Ammon's horn (tissue), 1 donor: Measurements from ENCODE around the gene ARHGAP28.

Experiments
- DNase-seq: peaks from one replicate; pipeline ENCODE4 v3.0.0-alpha.2; 2016; ENCODE audit warnings: low spot score

The ARHGAP28 gene

GRCh38 chr18:6962571-6963451 lies 233.3 kb downstream of the ARHGAP28 start:
- no peak for DNase-seq

DNA sequence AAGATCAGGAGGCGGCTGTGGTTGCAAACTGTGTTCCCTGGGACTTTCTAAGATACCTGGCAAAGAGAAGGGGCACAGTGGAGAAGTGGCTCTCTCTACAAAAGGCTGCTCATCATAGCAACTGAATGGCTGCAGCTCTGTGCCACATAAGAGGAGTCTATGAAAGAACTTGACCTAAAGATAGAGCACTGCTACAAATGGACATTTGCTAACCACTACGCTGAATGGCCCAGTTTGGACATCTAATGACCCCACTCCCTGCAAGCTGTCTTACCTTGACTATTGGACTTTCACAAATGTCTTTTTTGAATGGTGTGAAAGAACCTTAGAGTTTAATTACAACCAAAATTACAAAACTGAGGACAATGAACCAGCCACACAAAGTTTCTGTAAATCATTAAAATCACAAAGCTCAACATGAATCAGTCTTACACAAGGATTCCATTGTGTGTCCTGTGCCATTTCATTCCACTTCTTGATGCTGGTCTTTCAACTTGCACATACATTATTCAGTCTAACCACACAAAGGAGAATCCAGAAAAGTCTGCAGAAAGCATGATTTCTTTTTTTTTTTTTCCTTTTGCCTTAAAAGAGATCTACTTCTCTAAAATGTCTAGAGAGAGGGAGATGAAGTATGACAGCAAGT lies 234.1 kb downstream of the ARHGAP28 start:
- DNase-seq, result no peak
